T-helper 2 cell treated with Interferon-gamma antibody and Interleukin-4, amounts not matched to agents 5 μg/mL and 100 μg/mL, for 36 hours (primary cell): Measurements from ENCODE around the gene ZNRD2.

Experiments
- DNase-seq: peaks from one replicate; pipeline ENCODE4 v3.0.0; 2021; ENCODE audit warnings: low spot score
- H3K27ac Mint-ChIP-seq: one replicate; pipeline ENCODE4 v1.8.0; 2021; ENCODE audit warnings: mild to moderate bottlenecking, mixed read lengths
- H3K27me3 Mint-ChIP-seq: one replicate; pipeline ENCODE4 v1.8.0; 2021; ENCODE audit warnings: low read depth, mixed read lengths
- H3K36me3 Mint-ChIP-seq: one replicate; pipeline ENCODE4 v1.8.0; 2021; ENCODE audit warnings: low read depth, mixed read lengths
- H3K4me1 Mint-ChIP-seq: one replicate; pipeline ENCODE4 v1.8.0; 2021; ENCODE audit warnings: low read depth, mixed read lengths
- H3K4me3 Mint-ChIP-seq: one replicate; pipeline ENCODE4 v1.8.0; 2022; ENCODE audit warnings: mild to moderate bottlenecking, moderate library complexity, mixed read lengths
- H3K9me3 Mint-ChIP-seq: one replicate; pipeline ENCODE4 v1.8.0; 2021; ENCODE audit warnings: mixed read lengths

The ZNRD2 gene

DNA sequence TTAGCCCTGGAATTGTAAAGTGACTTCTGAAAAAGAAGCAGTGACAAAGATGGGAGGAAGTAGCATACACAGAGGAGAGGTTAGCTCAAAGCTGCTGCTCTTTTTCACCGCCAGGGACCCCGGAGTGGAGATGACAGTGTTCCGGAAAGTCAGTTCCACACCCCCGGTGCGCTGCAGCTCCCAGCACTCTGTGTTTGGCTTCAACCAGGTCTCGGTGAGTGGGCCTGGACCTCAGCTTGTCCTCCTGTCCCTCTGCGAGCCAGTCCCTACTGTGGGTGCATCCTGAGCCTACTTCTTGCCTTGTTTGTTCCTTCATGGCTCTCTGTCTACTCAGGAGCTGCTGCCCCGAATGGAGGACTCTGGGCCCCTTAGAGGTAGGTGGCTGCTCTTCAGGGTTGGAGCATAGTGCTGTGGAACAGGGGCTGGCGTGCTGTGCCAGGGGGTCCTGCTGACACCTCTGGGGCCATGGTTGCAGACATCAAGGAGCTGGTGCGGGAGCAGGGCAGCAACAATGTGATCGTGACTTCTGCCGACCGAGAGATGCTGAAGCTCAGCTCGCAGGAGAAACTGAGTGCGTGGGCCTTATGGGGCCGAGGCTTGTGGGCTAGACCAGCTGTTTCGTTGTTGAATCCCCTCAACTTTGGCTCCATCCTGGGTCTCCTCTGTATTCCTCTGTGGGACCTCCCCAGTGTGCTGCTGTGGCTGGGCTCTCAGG lies 47.0 kb downstream of the ZNRD2 start:
- Mint-ChIP-seq H3K9me3 (no peaks in the 10 kb centered on the region), H3K4me1 (peaks cover 11% of the 10 kb centered on the region), H3K36me3 (peaks cover 33% of the 10 kb centered on the region), H3K27ac (peak overlapping the region; percentile 94), H3K27me3 (peaks cover 3% of the 10 kb centered on the region), H3K4me3 (peak overlapping the region; percentile 94)
- DNase-seq = no peak

GRCh38 chr11:65617990-65618751 lies 47.9 kb downstream of the ZNRD2 start:
- no peak overlapping the region for H3K4me3 Mint-ChIP-seq
- H3K36me3 Mint-ChIP-seq = peaks cover 37% of the 10 kb centered on the region
- no peaks in the 10 kb centered on the region for H3K9me3 Mint-ChIP-seq
- no peak for DNase-seq
- peaks cover 8% of the 10 kb centered on the region for H3K4me1 Mint-ChIP-seq
- no peak overlapping the region for H3K27ac Mint-ChIP-seq
- H3K27me3 Mint-ChIP-seq = peaks cover 3% of the 10 kb centered on the region

- Mint-ChIP-seq H3K4me1 (peaks cover 8% of the 10 kb centered on the region), H3K9me3 (no peaks in the 10 kb centered on the region), H3K4me3 (no peak overlapping the region), H3K36me3 (peaks cover 37% of the 10 kb centered on the region), H3K27me3 (peaks cover 3% of the 10 kb centered on the region), H3K27ac (no peak overlapping the region)
- no peak for DNase-seq
Measured at GRCh38 chr11:65618763-65619162, 48.5 kb downstream of the ZNRD2 start.

GRCh38 chr11:65619281-65619928 lies 49.1 kb downstream of the ZNRD2 start:
- DNase-seq = no peak
- Mint-ChIP-seq H3K36me3 (peaks cover 38% of the 10 kb centered on the region), H3K27me3 (peaks cover 3% of the 10 kb centered on the region), H3K4me1 (peaks cover 8% of the 10 kb centered on the region), H3K9me3 (no peaks in the 10 kb centered on the region), H3K4me3 (no peak overlapping the region), H3K27ac (no peak overlapping the region)

GRCh38 chr11:65620666-65621065 lies 50.4 kb downstream of the ZNRD2 start:
- no peak for DNase-seq
- Mint-ChIP-seq H3K4me1 (peaks cover 8% of the 10 kb centered on the region), H3K4me3 (no peak overlapping the region), H3K9me3 (no peaks in the 10 kb centered on the region), H3K36me3 (peaks cover 42% of the 10 kb centered on the region), H3K27ac (no peak overlapping the region), H3K27me3 (no peaks in the 10 kb centered on the region)

DNA sequence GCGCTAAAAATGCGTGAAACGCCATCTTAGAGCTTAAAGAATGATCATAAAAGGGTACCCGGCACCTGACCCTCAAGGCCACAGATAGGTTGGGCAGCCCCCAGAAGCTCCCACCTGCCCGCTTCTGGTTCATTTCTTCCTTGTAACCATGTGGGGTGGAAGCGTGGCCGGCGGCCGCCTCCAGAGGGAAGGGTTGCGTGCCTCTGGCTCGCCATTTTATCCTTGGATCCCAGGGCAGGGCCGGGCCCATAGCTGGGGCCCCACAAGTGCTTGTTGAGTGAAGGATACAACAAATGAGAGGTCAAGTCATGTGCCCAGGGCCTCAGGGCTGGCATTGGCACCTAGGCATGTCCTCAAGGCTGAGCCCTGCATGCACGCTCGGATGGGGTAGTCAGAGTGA lies 51.2 kb downstream of the ZNRD2 start:
- peak overlapping the region; percentile 6 for H3K27ac Mint-ChIP-seq
- H3K36me3 Mint-ChIP-seq = peaks cover 45% of the 10 kb centered on the region
- H3K9me3 Mint-ChIP-seq = no peaks in the 10 kb centered on the region
- H3K4me3 Mint-ChIP-seq = no peak overlapping the region
- DNase-seq = no peak
- H3K4me1 Mint-ChIP-seq = peaks cover 6% of the 10 kb centered on the region
- no peaks in the 10 kb centered on the region for H3K27me3 Mint-ChIP-seq
